Stimulated activated CD8-positive, alpha-beta memory T cell treated with anti-CD3 and anti-CD28 coated beads, Interleukin-7, amount 100 ng/mL, for 48 hours (primary cell): ENCODE data around the gene ST3GAL5.
A peak's percentile ranks its signal among the peaks of the same experiment; 100 is the strongest.
"Not testable (repeated sequence)": the region's sequence is repeated elsewhere in the genome, so short reads cannot be mapped to it uniquely, and the experiment has no call there.

Source experiments
- DNase-seq, 2 donors: peaks; one replicate each; pipeline ENCODE4 v3.0.0-alpha.2; 2020; ENCODE audit warnings: low read depth in 1 of 2; ENCODE audit errors: extremely low read depth in 1 of 2

ST3GAL5 gene

DNA sequence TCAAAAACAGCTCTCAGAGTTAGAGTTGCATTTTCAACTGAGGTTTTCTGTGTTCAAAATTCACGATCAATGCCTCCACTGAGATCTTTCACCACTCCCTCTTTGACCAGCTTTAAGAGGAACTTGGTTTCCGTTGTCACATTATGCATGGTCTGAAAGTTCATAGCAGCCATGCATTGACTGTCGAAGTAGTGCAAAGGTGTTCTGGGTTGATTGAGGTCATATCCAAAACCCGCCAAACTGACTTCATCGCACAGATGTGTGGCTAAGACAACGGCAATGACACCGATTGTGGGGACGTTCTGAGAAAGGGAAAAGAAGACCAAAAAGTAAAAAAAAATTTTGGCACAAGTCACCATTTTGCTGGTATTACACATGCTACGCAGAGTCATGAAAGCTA lies 48.7 kb downstream of the ST3GAL5 start:
- DNase-seq = no peak

DNA sequence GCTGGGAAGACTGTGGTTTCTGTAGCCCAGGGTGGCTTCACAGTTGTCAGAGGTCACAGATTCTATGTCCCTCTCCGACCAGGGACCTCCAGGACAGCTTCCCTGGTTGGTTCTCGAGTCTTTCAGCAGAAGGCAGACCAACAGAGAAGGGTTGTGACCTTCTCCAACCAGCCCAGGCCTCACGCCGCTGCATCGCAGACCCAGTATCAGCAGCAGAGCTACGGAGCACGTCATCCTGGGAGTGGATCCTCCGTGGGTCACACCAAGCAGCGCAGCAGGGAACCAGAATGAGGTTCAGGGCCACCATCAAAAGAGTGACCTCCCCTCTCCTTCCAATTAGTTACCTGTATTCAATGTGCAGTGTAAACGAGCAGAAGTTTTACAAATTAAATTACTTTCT lies 49.3 kb downstream of the ST3GAL5 start:
- DNase-seq = no peak

DNA sequence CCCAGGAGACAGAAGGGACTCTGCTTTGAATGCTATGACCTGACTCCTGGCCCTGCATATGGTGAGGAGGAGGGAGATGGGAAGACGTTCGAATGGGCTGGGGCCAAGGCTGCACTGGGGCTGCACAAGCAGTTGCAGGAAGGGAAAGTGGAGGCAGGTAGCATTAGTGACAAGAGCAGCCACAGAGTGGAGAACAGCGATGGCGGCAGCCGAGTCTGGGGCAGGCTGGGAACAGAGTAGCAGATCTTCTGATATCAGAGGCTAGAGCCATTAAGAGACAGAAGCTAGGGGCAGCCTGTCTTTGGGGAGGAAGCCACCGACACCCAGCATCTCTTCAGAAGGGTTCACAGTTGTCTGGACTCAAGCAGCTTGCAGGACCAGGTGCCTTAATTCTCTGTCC lies 50.1 kb downstream of the ST3GAL5 start:
- DNase-seq = no peak

DNA sequence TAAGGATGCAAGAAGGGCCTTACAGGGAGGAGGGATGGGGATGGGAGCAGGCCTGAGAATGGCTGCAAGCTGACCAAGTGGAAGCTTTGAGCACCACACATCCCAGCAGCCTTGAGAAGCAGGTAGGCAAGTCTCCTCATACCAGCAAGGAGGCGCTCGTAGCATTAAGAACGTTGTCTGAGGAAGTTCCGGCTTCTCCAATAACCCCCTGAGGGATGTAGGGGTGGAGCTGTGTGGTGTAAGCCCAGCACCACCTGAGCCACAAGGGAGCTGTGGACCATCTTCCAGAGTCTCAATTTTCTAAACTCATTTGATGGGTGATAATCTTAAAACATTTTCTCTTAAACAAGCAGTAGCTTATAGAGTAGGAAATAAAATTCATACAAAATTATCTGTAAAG lies 50.6 kb downstream of the ST3GAL5 start:
- DNase-seq = no peak

DNA sequence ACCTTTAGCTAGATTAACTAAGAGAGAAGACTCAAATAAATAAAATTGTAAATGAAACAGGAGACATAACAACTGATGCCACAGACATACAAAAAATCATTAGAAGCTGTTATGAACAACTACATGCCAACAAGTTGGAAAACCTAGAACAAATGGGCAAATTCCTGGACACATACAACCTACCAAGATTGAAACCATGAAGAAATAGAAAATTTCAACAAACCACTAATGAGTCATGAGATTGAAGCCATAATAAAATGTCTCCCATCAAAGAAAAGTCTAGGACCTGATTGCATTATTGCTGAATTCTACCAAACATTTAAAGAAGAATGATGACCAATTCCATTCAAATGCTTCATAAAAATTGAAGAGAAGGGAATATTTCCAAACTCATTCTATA lies 54.3 kb downstream of the ST3GAL5 start:
- no peak for DNase-seq

DNA sequence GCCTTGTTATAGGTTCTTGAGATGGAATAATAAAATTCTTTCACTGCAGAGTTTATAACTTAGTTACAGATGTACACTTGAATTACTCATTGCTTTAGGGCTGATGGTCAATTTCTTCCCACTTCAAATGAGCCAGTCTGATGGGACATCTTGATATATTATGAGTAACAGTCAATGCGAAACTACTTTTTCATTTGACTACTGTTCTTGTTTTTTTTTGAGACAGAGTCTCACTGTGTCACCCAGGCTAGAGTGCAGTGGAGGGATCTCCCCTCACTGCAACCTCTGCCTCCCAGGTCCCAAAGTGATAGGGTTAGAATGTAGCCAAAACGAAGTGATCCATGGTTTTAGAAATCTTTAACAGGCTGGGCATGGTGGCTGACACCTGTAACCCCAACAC lies 57.1 kb downstream of the ST3GAL5 start:
- DNase-seq = no peak

DNA sequence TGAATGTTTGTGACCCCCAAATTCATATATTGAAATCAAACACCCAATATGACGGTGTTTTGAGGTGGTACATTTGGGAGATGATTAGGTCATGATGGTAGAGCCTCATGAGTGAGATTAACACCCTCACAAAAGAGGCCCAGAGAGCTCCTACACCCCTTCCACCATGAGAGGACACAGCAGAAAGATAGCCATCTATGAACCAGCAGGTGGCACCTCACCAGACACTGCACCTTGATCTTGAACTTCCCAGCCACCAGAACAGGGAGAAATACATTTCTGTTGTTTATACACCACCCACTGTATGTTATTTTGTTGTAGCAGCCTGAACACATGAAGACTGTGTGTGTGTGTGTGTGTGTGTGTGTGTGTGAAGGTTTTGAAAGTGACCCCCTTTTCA lies 58.1 kb downstream of the ST3GAL5 start:
- DNase-seq = no peak

DNA sequence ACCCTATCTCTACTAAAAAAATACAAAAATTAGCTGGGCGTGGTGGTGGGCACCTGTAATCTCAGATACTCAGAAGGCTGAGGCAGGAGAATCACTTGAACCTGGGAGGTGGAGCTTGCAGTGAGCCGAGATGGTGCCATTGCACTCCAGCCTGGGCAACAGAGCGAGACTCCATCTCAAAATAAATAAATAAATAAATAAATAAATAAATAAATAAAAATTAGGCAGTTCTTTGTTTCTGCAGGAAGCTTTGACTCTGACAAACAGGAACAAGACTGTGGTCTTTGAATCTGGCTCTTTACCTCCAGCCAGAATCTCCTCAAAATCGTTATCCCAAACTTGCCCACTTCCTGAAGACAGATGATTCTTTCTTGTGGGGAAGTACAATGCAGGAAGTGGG lies 59.4 kb downstream of the ST3GAL5 start:
- DNase-seq = not testable (repeated sequence)

DNA sequence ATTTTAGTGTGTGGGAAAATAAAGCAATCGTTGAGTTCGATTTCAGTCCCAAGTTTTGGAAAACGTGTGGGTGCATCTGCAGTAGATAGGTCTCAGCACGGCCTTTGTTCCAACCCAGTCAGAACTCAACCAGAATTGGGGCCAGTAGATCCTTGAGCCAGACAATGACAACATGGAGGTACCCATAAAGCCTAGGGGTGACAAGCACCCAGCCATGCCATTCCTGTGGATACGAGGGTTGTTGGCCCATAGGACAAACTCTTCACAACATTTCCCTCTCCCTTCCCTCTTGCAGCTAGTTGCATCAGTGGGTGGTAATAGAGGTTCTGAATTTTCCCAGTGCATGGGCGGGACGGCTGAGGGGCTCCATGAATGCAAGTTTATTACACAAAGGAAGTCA lies 60.1 kb downstream of the ST3GAL5 start:
- no peak for DNase-seq

DNA sequence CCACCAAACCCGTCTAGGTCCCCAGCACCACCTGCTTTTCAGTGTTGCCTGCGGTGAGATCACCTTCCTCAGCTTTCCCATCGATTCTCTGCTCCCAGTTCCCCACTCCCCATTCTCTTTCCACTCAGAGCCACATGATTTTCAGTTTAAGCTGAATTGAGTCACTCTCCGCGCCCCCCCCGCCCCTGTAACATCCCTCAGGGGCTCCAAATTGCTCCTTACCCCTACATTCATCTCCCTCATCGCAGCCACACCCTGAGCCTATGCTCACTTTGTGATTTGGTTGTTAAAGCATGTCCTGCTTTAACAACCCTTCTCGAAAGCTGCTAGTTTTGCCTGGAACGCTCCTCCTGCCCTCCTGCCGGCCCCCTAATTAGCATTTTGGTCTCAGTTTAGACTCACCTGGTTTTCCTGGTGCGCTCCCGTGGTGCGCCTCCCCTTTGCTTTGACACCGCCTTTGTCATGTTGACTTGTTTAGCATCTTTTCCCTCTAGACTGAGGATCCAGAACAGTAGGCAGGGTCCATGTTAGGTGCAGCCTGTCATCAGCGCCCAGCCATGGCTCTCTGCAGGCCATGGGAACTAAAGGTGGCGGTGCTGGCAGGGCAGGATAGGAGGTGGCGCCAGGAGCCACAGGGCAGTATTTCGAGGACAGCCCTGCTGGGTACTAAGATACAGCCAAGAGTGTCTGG lies 60.8 kb downstream of the ST3GAL5 start:
- DNase-seq = no peak

DNA sequence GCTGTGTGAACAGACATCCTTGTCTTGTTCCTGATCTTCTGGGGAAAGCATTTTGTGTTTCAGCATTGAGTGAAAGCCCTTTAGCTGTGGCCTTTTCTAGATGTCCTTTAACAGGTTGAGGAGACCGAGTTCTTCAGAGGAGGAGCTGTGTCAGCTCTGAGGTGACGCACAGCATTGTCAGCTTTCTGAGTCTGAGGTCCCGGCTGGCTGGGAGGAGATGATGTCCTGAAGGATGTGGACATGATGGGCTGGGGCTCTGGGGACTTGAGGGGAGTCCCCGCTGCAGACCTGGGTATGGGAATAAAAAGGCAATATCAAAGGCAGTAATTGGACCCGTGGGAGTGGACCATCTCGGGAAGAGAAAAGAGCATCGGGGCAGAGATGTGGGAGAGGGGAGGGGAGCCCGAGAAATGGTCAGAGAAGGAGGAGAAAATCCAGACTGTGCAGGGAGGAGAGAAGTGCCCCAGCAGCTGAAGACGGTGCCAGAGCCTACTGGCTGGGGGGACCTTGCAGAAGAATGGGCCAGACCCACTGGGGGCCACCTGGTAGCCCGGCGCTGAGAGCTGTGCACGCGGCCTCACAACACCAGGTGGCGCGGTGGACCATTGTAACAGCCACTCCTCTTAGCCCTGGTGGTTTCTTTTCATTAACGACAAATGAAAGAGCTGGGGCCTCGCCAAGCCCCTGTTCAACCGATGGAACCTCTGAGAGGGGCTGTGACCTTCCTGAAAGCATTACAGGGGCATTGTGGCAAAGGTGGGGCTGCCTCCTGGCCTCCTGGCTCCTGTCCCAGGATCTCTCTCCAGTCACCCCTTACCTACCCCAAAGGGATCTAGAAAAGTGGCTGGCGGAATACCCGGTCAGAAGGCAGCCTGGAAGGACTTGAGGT lies 61.6 kb downstream of the ST3GAL5 start:
- peak; percentile 45 to 66 for DNase-seq

DNA sequence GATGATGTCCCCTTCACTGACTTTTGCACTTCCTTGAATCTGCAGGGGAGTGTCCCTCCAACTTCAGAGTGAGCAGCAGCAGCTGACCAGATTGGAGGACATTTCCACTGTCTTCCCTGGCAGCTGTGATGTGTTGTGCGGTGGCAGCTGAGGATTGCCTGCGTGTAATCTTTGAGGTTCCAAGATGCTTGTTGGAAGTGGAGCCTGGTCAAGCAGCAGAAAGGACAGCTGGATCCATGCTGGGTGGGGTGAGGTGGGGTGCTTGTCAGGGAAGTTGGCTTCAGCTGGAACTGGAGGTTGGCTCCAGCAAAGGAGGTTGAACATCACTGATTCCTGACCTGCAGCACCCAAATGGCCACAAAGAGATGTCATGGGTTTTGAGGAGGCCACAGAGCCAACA lies 64.8 kb downstream of the ST3GAL5 start:
- DNase-seq = no peak

DNA sequence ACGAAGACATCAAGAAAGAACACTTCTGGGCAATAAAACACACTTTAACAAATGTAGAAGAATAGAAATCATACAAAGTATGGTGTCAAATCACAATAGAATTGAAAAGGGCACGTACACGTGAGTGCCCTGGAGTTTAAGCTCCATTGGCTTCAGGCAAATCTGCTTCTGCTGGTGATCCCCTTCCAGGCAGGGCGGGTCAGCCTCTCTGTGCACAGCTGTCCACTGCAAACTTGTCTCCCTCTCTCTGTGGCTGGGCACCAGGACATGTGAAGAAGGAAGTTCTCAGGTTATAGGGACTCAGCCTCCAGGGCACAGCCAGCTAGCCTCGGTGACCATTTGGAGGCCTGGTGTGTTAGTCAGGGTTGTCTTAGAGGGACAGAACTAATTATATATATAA lies 66.0 kb downstream of the ST3GAL5 start:
- no peak for DNase-seq

DNA sequence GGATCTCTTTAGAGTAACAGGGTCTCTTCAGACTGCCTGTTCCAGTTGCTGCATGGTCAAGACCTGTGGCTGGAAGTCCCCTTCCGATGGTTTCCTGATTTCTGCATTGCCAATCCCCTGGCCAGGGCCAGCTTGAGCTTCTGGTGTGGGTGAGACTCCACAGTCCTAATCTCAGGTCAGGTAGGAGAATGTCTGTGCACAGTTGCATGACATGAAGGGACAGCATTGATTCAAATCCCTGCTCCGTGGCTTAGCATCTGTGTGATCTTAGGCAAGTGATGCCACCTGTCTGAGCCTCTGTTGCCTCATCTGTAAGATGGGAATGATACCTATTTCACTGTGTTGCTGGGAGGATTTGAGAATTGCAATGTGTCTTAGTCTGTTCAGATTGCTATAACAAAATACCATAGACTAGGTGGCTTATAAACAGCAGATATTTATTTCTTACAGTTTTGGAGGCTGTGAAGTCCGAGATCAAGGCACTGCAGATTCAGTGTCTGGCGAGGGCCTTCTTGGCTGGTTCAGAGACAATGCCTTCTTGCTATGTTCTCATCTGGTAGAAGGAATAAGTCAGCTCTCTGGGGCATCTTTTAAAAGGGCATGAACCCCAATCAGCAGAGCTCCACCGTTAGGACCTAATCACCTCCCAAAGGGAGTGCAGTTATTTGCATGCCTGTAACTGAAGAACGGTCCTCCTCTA lies 68.8 kb downstream of the ST3GAL5 start:
- no peak for DNase-seq

DNA sequence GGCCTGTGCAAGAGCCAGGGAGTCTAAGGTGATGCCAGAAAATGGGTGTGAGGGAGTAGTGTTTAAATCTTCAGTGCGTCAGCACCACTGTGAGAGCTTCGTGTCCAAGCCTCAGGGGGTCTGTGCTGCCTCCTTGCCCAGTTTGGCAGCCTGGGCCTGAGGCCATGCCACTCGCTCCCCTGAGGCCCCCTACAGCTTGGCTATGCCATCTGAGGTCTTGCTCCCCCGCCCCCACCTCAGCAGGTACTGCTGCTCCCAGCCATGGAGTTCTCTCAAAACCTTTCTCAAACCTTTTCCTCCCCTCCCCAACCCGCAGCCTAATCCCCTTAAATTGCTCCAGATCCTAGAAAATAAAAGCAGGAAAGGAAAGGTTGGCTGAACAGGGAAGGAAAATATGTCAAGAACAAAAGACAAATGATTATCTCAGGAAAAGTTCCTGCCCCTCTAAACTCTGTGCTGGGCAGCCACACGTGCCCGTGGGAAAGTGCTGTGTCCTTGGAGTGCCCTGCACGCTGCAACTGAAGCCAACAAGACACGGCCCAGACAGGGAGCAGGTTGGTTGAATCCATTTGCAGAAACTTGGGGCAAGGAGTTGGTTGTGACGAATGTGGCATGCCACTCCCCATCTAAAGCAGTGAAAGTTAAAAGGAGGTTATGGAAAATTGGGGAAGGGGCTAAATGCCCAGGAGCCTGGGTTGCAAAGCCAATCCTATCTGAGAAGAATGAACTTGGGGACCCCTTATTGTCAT lies 73.8 kb downstream of the ST3GAL5 start:
- no peak for DNase-seq

DNA sequence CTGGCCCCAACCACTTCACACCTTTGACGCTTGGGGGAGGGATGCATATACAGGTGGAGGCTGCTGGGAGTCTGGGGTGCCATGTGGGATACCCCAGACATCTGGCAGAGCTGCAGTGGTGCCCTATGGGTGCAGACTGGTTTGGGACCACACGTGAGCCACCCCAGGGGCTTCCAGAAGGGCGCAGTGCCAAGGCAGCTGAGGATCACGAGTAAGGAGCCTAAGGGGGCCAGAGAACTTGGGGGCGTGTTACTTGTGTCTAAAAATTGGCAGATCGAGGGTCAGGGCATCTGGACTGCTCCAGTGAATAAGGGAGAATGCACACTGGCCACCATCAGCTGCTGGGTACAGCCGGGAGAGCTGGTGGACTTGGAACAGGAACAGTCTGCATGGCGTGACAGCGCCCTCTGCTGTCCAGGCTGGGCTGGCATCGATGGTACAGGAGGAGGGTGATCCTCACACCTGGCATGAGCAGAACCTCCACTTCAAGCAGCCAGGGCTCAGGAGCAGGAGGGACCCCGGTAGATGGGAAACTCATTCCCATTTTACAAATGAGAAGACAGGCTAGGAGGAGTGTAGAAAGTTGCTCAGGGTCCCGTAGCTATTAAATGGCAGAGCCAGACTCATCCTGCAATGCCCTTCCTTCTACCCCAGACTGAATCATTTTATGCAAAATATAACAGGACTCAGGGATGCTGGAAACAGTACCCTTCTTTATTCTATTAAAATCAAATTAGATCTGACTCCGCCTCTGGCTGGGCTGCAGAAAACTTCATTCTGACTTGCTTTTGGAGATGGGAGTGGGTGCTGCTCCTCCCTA lies 74.6 kb downstream of the ST3GAL5 start:
- DNase-seq = peak; percentile 52 to 74

DNA sequence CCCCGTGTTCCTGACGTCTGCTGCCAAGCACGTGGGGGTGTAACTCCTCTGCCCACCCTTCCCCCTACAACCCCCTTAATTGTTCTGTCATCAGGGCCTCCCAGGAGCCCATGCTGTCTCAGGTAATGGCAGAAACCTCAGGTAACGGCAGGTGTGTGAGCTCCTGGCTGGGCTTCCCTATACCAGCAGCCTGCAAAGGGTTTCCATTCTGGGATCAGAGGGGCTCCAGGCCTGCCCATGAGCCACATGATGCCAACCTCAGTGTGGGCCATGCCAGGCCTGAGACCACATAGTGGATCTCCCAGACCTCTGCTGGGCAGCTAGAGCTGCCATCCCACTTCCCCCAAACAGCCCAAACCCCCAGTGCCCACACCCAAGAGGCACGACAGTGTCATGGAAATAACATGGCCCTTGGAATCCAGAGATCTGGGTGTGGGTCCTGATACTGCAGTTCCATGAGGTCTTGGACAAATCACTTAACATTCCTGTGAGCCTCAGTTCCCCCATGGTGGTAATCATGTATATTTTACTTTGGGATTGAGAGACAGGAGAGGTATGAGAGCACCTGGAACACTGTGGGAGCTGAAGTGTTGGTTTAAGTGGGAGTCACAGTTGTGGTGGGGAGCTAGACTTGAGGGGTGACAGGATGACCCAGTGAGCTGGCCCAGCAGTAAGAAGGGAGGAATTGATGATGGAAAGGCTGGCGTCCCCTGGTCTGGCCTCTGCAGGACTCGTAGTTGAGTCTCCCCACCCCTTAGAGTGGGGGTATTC lies 75.4 kb downstream of the ST3GAL5 start:
- no peak for DNase-seq

DNA sequence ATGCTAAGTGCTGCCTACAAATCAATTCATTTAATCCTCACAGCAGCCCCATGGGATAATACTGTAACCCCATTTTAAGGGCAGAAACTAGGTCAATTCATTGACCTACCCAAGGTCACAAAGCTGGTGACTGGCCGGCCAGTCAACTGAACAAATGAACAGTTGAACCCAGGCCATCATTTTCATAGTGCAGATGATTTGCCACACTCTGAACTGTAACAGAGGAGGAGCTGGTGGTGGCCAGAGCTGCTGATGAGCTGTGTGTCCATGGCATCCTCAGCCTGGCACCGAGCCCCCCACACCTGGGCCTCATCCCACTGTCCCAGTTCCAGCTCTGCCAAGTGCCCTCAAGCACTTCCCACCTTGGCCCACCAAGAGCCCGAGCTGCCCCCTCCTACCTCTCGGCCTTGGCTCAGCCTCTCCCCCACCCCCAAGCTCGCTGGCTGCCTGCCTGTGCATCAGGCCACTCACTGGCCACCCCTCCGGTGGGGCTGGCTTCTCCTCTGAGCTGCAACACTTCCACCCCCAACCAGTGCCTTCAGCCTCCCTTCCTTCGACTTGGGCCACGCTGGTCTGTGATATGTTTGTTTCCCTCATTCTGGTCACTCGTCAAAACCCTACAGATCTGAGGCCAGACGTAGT lies 76.6 kb downstream of the ST3GAL5 start:
- no peak for DNase-seq
